Vagina (tissue), 2 donors: Measurements from ENCODE around the gene SRPK3.

Experiments
- POLR2A ChIP-seq, 2 donors: fragments of 450-650 bp; IDR thresholded peaks; one replicate each; pipeline ENCODE4 v1.6.1; 2017; ENCODE audit warnings: antibody characterized with exemption in 2 of 2, mild to moderate bottlenecking in 2 of 2, moderate library complexity in 2 of 2
- POLR2AphosphoS5 ChIP-seq, 2 donors: sonication (generic); formaldehyde crosslinking; IDR thresholded peaks; one replicate each; pipeline ENCODE4 v1.9.0; 2017; ENCODE audit warnings: antibody characterized with exemption in 2 of 2, mild to moderate bottlenecking in 2 of 2, low read depth in 1 of 2; ENCODE audit not compliant: insufficient read depth in 1 of 2
- TF ChIP-seq, protein P1 (sequence below), 3 experiments: fragments of 450-650 bp in 2 of 3; fragments of 200-600 bp in 1 of 3; sonication (generic) in 1 of 3; IDR thresholded peaks; one replicate each; pipeline ENCODE4 v1.5.1; 2017 to 2019; ENCODE audit warnings: antibody characterized with exemption in 3 of 3, mild to moderate bottlenecking in 2 of 3, moderate library complexity in 2 of 3

DNA sequence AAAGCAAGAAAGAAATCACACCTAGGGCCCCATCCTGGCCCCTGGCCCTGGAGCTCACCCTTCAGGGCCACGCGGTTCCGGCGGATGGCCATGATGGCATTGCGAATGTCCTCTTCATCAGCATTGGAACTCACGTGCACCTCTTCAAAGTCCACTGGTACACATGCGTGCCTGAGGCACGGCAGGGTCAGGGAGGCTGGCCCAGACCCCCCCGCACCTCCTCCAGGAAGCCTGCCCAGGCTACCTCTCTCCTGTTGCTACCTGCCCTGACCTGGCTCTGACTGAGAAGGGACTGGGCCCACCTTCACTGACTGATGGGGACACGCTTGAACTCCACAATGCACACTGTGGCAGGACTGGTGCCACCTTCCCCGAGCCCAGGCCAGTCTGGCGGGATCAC, 8.8 kb downstream of the SRPK3 start:
- TF ChIP-seq, protein P1, sequence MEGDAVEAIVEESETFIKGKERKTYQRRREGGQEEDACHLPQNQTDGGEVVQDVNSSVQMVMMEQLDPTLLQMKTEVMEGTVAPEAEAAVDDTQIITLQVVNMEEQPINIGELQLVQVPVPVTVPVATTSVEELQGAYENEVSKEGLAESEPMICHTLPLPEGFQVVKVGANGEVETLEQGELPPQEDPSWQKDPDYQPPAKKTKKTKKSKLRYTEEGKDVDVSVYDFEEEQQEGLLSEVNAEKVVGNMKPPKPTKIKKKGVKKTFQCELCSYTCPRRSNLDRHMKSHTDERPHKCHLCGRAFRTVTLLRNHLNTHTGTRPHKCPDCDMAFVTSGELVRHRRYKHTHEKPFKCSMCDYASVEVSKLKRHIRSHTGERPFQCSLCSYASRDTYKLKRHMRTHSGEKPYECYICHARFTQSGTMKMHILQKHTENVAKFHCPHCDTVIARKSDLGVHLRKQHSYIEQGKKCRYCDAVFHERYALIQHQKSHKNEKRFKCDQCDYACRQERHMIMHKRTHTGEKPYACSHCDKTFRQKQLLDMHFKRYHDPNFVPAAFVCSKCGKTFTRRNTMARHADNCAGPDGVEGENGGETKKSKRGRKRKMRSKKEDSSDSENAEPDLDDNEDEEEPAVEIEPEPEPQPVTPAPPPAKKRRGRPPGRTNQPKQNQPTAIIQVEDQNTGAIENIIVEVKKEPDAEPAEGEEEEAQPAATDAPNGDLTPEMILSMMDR (IDR thresholded peaks at IDR 0.05) = no peak
- no peak for TF ChIP-seq POLR2AphosphoS5 (IDR thresholded peaks at IDR 0.05; ENCODE audit: insufficient read depth in 1 of 2, low read depth in 1 of 2)
- no peak for TF ChIP-seq POLR2A (IDR thresholded peaks at IDR 0.05)
